IMR-90 (cell line): ENCODE data around the gene NEO1. TPM values are rescaled to one million over a fixed set of nuclear protein-coding genes. Genes with fewer than 3 reads are reported as not detected.

Experiments used
- ATAC-seq: fragments of 200-7000 bp; cut with Tn5 transposase; 2 replicates; pipeline ENCODE4 v1.9.1; 2020; ENCODE audit warnings: low read depth, mild to moderate bottlenecking, moderate library complexity
- BruUV-seq: library from RNA; stranded (reverse); fragments of 400-500 nt; replicated peaks from 2 replicates; lab custom pipeline; 2021; lab: Mats Ljungman, UMichigan
- CTCF ChIA-PET: fragments of 300-600 bp; formaldehyde crosslinking; extraction: SDS; loops from one replicate; lab custom pipeline; 2021; ENCODE audit warnings: antibody characterized with exemption; lab: Yijun Ruan, JAX
- POLR2A ChIA-PET: fragments of 300-600 bp; sonication (Branson Sonifier 250); formaldehyde crosslinking; loops from one replicate; lab custom pipeline; 2022; ENCODE audit warnings: antibody characterized with exemption; ENCODE audit not compliant: unreplicated experiment; lab: Charles Lee
- DNase-seq: peaks from one replicate; pipeline ENCODE4 v3.0.0; 2013
- H2AFZ ChIP-seq: replicated peaks from 2 replicates; pipeline ENCODE3; 2013; ENCODE audit warnings: low read length, mild to moderate bottlenecking; ENCODE audit not compliant: poor library complexity
- H2AK5ac ChIP-seq: 2 replicates; pipeline ENCODE4 v1.6.1; 2013; ENCODE audit warnings: low read depth, low read length, inconsistent platforms
- H2AK9ac ChIP-seq: replicated peaks from 2 replicates; pipeline ENCODE3; 2013; ENCODE audit warnings: mild to moderate bottlenecking, low read depth, low read length, moderate library complexity; ENCODE audit not compliant: poor library complexity
- H2BK120ac ChIP-seq: 2 replicates; pipeline ENCODE4 v1.6.1; 2013; ENCODE audit warnings: low read depth, low read length, inconsistent platforms
- H2BK15ac ChIP-seq: 3 replicates; pipeline ENCODE4 v1.6.1; 2013; ENCODE audit warnings: low read depth, low read length, inconsistent platforms
- H2BK20ac ChIP-seq: 2 replicates; pipeline ENCODE4 v1.6.1; 2013; ENCODE audit warnings: low read depth, mild to moderate bottlenecking, inconsistent platforms, low read length, moderate library complexity
- H2BK5ac ChIP-seq: 2 replicates; pipeline ENCODE4 v1.6.1; 2013; ENCODE audit warnings: mild to moderate bottlenecking, low read depth, low read length, inconsistent platforms; ENCODE audit not compliant: poor library complexity, severe bottlenecking
- H3K14ac ChIP-seq: replicated peaks from 2 replicates; pipeline ENCODE4 v1.6.1; 2013; ENCODE audit warnings: low read depth, low read length, inconsistent platforms
- H3K18ac ChIP-seq: 2 replicates; pipeline ENCODE4 v1.6.1; 2013; ENCODE audit warnings: low read depth, low read length, control low read depth
- H3K23ac ChIP-seq: 2 replicates; pipeline ENCODE4 v1.6.1; 2013; ENCODE audit warnings: low read depth, low read length, inconsistent platforms
- H3K27ac ChIP-seq: 2 replicates; pipeline ENCODE4 v1.5.1; 2013; ENCODE audit warnings: mild to moderate bottlenecking, control low read depth, low read length; ENCODE audit not compliant: insufficient read depth
- H3K27me3 ChIP-seq: 2 replicates; pipeline ENCODE4 v1.6.1; 2013; ENCODE audit warnings: low read length; ENCODE audit not compliant: control insufficient read depth, insufficient read depth
- H3K36me3 ChIP-seq: 2 replicates; pipeline ENCODE4 v1.6.1; 2013; ENCODE audit warnings: low read length, mixed read lengths; ENCODE audit not compliant: control insufficient read depth, insufficient read depth
- H3K4ac ChIP-seq: 2 replicates; pipeline ENCODE4 v1.6.1; 2013; ENCODE audit warnings: low read depth, low read length, inconsistent platforms
- H3K4me1 ChIP-seq: 2 replicates; pipeline ENCODE4 v1.6.1; 2013; ENCODE audit warnings: low read length, mixed read lengths; ENCODE audit not compliant: control insufficient read depth, insufficient read depth
- H3K4me2 ChIP-seq: 2 replicates; pipeline ENCODE4 v1.6.1; 2013; ENCODE audit warnings: low read depth, mild to moderate bottlenecking, control low read depth, low read length, moderate library complexity
- H3K4me3 ChIP-seq: 2 replicates; pipeline ENCODE4 v1.5.1; 2013; ENCODE audit warnings: low read depth, mild to moderate bottlenecking, control low read depth, low read length, moderate library complexity; ENCODE audit not compliant: insufficient read depth
- H3K56ac ChIP-seq: 2 replicates; pipeline ENCODE4 v1.6.1; 2013; ENCODE audit warnings: low read length, inconsistent platforms; ENCODE audit not compliant: insufficient read depth; ENCODE audit errors: extremely low read depth
- H3K79me1 ChIP-seq, 2 experiments: 2 replicates each; pipeline ENCODE4 v1.6.1; 2013; ENCODE audit warnings: low read length in 2 of 2, inconsistent platforms in 1 of 2, low read depth in 1 of 2
- H3K9ac ChIP-seq: 2 replicates; pipeline ENCODE4 v1.6.1; 2013; ENCODE audit warnings: low read depth, low read length, control low read depth
- H3K9me1 ChIP-seq: 2 replicates; pipeline ENCODE4 v1.6.1; 2013; ENCODE audit warnings: low read length, inconsistent platforms; ENCODE audit not compliant: insufficient read depth
- H3K9me3 ChIP-seq: 2 replicates; pipeline ENCODE4 v1.6.1; 2013; ENCODE audit warnings: low read length; ENCODE audit not compliant: control insufficient read depth, insufficient read depth
- H4K20me1 ChIP-seq: 2 replicates; pipeline ENCODE4 v1.6.1; 2013; ENCODE audit warnings: low read length, inconsistent platforms; ENCODE audit not compliant: insufficient read depth
- H4K5ac ChIP-seq: 2 replicates; pipeline ENCODE4 v1.6.1; 2013; ENCODE audit warnings: mild to moderate bottlenecking, low read depth, low read length, control low read depth
- H4K8ac ChIP-seq, 2 experiments: 2 replicates each; pipeline ENCODE4 v1.6.1; 2013; ENCODE audit warnings: low read depth in 2 of 2, low read length in 2 of 2, control low read depth in 1 of 2, inconsistent platforms in 1 of 2
- H4K91ac ChIP-seq: 2 replicates; pipeline ENCODE4 v1.6.1; 2013; ENCODE audit warnings: low read depth, low read length, inconsistent platforms; ENCODE audit not compliant: insufficient read depth
- CHD1 ChIP-seq: IDR thresholded peaks from 2 replicates; pipeline ENCODE4 v1.6.1; 2012; ENCODE audit warnings: low read depth, low read length, improper control_type of control experiment
- ELK1 ChIP-seq: fragments of 150-350 bp; IDR thresholded peaks from 2 replicates; pipeline ENCODE4 v1.6.1; 2016; ENCODE audit warnings: low read depth, mild to moderate bottlenecking, low read length, moderate library complexity, borderline replicate concordance
- MAFK ChIP-seq: IDR thresholded peaks from 2 replicates; pipeline ENCODE4 v1.6.1; 2012; ENCODE audit warnings: low read depth, low read length, improper control_type of control experiment
- NFE2L2 ChIP-seq: fragments of 150-350 bp; IDR thresholded peaks from 2 replicates; pipeline ENCODE4 v1.6.1; 2016; ENCODE audit warnings: low read depth, mild to moderate bottlenecking, low read length
- POLR2A ChIP-seq: IDR thresholded peaks from 2 replicates; pipeline ENCODE4 v1.6.1; 2012; ENCODE audit warnings: mild to moderate bottlenecking, low read depth, low read length
- SMC3 ChIP-seq: fragments of 150-350 bp; IDR thresholded peaks from 2 replicates; pipeline ENCODE4 v1.6.1; 2016; ENCODE audit warnings: low read depth, mild to moderate bottlenecking, antibody characterized with exemption, low read length, moderate library complexity
- WGBS, 2 experiments: methylation state at CpG; one replicate each; pipeline versions ENCODE4 v1.1.5 to v1.1.7; 2013; ENCODE audit warnings: missing lambda C conversion rate in 2 of 2; ENCODE audit not compliant: insufficient read length in 1 of 2; ENCODE audit errors: extremely low coverage in 2 of 2; 5-methylcytosine and 5-hydroxymethylcytosine counted together
- dilution Hi-C: fragments of 300-500 bp; cut with HindIII; formaldehyde crosslinking; loops from one replicate; pipeline ENCODE4 v1.14.3; 2018; ENCODE audit warnings: low sequenced_read_pairs; ENCODE audit not compliant: unreplicated experiment
- in situ Hi-C: fragments of 300-500 bp; cut with MboI; formaldehyde crosslinking; loops from 3 replicates; pipeline ENCODE4 v1.14.3; 2019; ENCODE audit warnings: low sequenced_read_pairs, inconsistent platforms, mixed read lengths
- intact Hi-C: fragments of 100-400 bp; cut with micrococcal nuclease; formaldehyde crosslinking; loops from 2 replicates; pipeline ENCODE4 v1.10.0; 2022
- polyA plus RNA-seq, 3 experiments: library from polyadenylated mRNA; depleted of rRNA; stranded (reverse); fragments of >200 nt; gene quantifications; 2 replicates each; pipeline ENCODE4 v1.2.3, GENCODE V29; 2012; ENCODE audit warnings: low replicate concordance in 1 of 3
- total RNA-seq: library from RNA; depleted of rRNA; stranded (reverse); fragments of >200 nt; gene quantifications from 2 replicates; pipeline ENCODE4 v1.2.3, GENCODE V29; 2012
- TF ChIP-seq, protein P1 (sequence below): conservative IDR thresholded peaks from 2 replicates; pipeline ENCODE4 v1.5.1; 2012; ENCODE audit warnings: mild to moderate bottlenecking, low read depth, low read length, improper control_type of control experiment

The NEO1 gene
- total and polyA plus RNA-seq, 2 of the 4 experiments (the other 2 are of a cell fraction): 16.3 to 18.5 TPM

DNA sequence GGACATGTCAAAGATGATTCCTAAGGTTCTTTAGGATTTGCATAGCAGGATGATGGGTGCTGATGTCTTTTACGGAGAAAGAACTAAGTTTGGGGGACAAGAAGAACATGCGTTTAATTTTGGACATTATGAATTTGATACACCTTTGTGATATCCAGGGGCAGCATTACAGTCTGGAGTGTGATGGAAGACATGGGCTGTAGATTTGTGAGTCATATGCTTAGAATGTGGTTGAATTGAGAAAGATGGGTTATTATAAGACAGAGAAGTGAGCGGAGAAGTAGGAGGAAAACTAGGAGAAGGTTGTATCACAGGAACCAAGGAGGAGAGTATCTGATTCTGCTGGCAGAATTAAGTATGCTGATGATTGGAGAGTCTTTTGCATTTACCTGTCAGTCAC, 20.6 kb downstream of the NEO1 start:
- intact Hi-C loops: loop anchor here (10.0 kb wide), 1 partner anchor 168 kb away; no protein-coding TSS in a partner anchor
- CTCF ChIA-PET: no interaction called here

More for the DNA sequence above, 20.6 kb downstream of the NEO1 start:
- in situ Hi-C loops: no loop called here
- dilution Hi-C loops: no loop called here
- no peak overlapping the region for H2AK5ac ChIP-seq
- peaks cover 13% of the 10 kb centered on the region; the same call in 1 of the 2 replicates for H4K20me1 ChIP-seq
- no peak overlapping the region for H3K4me3 ChIP-seq
- H2BK15ac ChIP-seq: no peak overlapping the region
- DNase-seq: no peak
- BruUV-seq: no TSS peak
- H3K56ac ChIP-seq: no peak overlapping the region
- TF ChIP-seq POLR2A (no peak), SMC3 (no peak), NFE2L2 (no peak), ELK1 (no peak), MAFK (no peak), CHD1 (no peak)
- TF ChIP-seq, protein P1, sequence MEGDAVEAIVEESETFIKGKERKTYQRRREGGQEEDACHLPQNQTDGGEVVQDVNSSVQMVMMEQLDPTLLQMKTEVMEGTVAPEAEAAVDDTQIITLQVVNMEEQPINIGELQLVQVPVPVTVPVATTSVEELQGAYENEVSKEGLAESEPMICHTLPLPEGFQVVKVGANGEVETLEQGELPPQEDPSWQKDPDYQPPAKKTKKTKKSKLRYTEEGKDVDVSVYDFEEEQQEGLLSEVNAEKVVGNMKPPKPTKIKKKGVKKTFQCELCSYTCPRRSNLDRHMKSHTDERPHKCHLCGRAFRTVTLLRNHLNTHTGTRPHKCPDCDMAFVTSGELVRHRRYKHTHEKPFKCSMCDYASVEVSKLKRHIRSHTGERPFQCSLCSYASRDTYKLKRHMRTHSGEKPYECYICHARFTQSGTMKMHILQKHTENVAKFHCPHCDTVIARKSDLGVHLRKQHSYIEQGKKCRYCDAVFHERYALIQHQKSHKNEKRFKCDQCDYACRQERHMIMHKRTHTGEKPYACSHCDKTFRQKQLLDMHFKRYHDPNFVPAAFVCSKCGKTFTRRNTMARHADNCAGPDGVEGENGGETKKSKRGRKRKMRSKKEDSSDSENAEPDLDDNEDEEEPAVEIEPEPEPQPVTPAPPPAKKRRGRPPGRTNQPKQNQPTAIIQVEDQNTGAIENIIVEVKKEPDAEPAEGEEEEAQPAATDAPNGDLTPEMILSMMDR: no peak
- no peak overlapping the region for H3K4me2 ChIP-seq
- no peaks in the 10 kb centered on the region for H3K9me3 ChIP-seq
- no peak overlapping the region for H4K8ac ChIP-seq
- no peak overlapping the region for H3K27ac ChIP-seq
- no peak overlapping the region for H2BK5ac ChIP-seq
- H3K27me3 ChIP-seq: no peaks in the 10 kb centered on the region
- POLR2A ChIA-PET: no interaction called here
- no peak overlapping the region for H3K18ac ChIP-seq
- peaks cover 15 to 46% of the 10 kb centered on the region in 2 experiments for H3K79me1 ChIP-seq
- no peak overlapping the region for H2AFZ ChIP-seq
- peaks cover 5% of the 10 kb centered on the region for H3K4me1 ChIP-seq
- H3K4ac ChIP-seq: no peak overlapping the region
- 78 to 100% methylated on average over 1 to 2 of the region's 3 CpGs for WGBS, 2 experiments
- no peak overlapping the region; the same call in 1 of the 2 replicates for H3K23ac ChIP-seq
- no peak overlapping the region for H3K9ac ChIP-seq
- H3K14ac ChIP-seq: no peak overlapping the region; the same call in 1 of the 2 replicates
- H3K9me1 ChIP-seq: peaks cover 6% of the 10 kb centered on the region; the same call in 1 of the 2 replicates
- no peak overlapping the region for H4K5ac ChIP-seq
- H2AK9ac ChIP-seq: no peak overlapping the region
- ATAC-seq: no peak
- H2BK120ac ChIP-seq: no peak overlapping the region
- H2BK20ac ChIP-seq: no peak overlapping the region
- no peaks in the 10 kb centered on the region for H3K36me3 ChIP-seq
- no peak overlapping the region for H4K91ac ChIP-seq
